ENCODE measurements around the gene GAPDHS. TPM values are rescaled to one million over a fixed set of nuclear protein-coding genes. Genes with fewer than 3 reads are reported as not detected.
A peak's percentile ranks its signal among the peaks of the same experiment; 100 is the strongest.

The GAPDHS gene
- total and polyA plus RNA-seq, 12 donors, result not detected

GRCh38 chr19:35510626-35510964, 22.7 kb upstream of the GAPDHS start:
- H3K27me3 ChIP-seq, result peaks cover 0 to 78% (median 63%) of the 10 kb centered on the region in 7 donors
- H3K4me1 ChIP-seq, result peaks cover 0 to 17% (median 13%) of the 10 kb centered on the region in 9 donors
- H3K27ac ChIP-seq, result no peak overlapping the region
- no peaks in the 10 kb centered on the region for H3K9me3 ChIP-seq
- peak in 4 of 8 donors; percentile 3 to 12 (median 8) for ATAC-seq
- WGBS, 2 donors, result 7 to 8% methylated on average over 15 of the region's 15 CpGs
- intact Hi-C loops (cut with DNase I), result loop anchor here in 1 of 10 donors (5.0 kb wide), 1 partner anchor 207 kb away; the partner anchor contains the start of gene KMT2B
- no peaks in the 10 kb centered on the region for H3K36me3 ChIP-seq
- no peak for DNase-seq
- TF ChIP-seq, protein P1, sequence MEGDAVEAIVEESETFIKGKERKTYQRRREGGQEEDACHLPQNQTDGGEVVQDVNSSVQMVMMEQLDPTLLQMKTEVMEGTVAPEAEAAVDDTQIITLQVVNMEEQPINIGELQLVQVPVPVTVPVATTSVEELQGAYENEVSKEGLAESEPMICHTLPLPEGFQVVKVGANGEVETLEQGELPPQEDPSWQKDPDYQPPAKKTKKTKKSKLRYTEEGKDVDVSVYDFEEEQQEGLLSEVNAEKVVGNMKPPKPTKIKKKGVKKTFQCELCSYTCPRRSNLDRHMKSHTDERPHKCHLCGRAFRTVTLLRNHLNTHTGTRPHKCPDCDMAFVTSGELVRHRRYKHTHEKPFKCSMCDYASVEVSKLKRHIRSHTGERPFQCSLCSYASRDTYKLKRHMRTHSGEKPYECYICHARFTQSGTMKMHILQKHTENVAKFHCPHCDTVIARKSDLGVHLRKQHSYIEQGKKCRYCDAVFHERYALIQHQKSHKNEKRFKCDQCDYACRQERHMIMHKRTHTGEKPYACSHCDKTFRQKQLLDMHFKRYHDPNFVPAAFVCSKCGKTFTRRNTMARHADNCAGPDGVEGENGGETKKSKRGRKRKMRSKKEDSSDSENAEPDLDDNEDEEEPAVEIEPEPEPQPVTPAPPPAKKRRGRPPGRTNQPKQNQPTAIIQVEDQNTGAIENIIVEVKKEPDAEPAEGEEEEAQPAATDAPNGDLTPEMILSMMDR (IDR thresholded peaks at IDR 0.05), result peak in 3 of 9 donors; percentile 8 to 34 (median 28)
- peak overlapping the region in 5 of 10 donors; percentile 42 to 56 (median 45) for H3K4me3 ChIP-seq

DNA sequence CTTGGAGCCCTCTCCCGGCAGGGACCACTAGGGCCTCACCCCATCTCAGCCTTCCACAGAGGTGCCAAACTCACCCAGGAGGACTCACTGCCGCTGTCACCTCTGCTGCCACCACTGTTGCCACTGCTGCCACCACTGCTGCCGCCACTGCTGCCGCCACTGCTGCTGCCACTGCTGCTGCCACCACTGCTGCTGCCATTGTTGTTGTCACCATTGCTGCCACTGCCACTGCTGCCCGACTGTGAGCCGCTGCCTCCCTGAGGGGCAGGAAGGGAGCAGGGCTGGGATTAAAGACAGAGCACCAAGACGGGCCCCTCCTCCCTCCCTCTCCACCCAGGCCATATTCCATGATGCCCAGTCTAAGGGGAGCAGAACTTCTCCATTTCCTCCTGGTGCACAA, 21.9 kb upstream of the GAPDHS start:
- 75 to 80% methylated on average over 7 of the region's 7 CpGs for WGBS, 2 donors
- intact Hi-C loops (cut with DNase I), result loop anchor here in 1 of 10 donors (5.0 kb wide), 1 partner anchor 206 kb away; the partner anchor contains the start of gene KMT2B
- ATAC-seq, result no peak

GRCh38 chr19:35512831-35513627, 20.2 kb upstream of the GAPDHS start:
- peaks cover 0 to 69% (median 60%) of the 10 kb centered on the region in 7 donors for H3K27me3 ChIP-seq
- intact Hi-C loops (cut with DNase I), result loop anchor here in 1 of 10 donors (5.0 kb wide), 1 partner anchor 204 kb away; the partner anchor contains the start of gene KMT2B
- H3K27ac ChIP-seq, result no peak overlapping the region
- no peak for ATAC-seq
- H3K4me3 ChIP-seq, result no peak overlapping the region
- no peaks in the 10 kb centered on the region for H3K9me3 ChIP-seq
- peaks cover 0 to 17% (median 13%) of the 10 kb centered on the region in 9 donors for H3K4me1 ChIP-seq
- no peak for DNase-seq
- TF ChIP-seq, protein P1 (IDR thresholded peaks at IDR 0.05), result no peak
- H3K36me3 ChIP-seq, result no peaks in the 10 kb centered on the region
- WGBS, 2 donors, result 71 to 74% methylated on average over 15 of the region's 15 CpGs

More for the DNA sequence above, 21.9 kb upstream of the GAPDHS start:
- DNase-seq, result no peak
- Histone ChIP-seq H3K4me3 (no peak overlapping the region), H3K36me3 (no peaks in the 10 kb centered on the region), H3K4me1 (peaks cover 0 to 17% (median 13%) of the 10 kb centered on the region in 9 donors), H3K9me3 (no peaks in the 10 kb centered on the region), H3K27ac (no peak overlapping the region), H3K27me3 (peaks cover 0 to 78% (median 63%) of the 10 kb centered on the region in 7 donors)
- TF ChIP-seq, protein P1 (IDR thresholded peaks at IDR 0.05), result no peak

DNA sequence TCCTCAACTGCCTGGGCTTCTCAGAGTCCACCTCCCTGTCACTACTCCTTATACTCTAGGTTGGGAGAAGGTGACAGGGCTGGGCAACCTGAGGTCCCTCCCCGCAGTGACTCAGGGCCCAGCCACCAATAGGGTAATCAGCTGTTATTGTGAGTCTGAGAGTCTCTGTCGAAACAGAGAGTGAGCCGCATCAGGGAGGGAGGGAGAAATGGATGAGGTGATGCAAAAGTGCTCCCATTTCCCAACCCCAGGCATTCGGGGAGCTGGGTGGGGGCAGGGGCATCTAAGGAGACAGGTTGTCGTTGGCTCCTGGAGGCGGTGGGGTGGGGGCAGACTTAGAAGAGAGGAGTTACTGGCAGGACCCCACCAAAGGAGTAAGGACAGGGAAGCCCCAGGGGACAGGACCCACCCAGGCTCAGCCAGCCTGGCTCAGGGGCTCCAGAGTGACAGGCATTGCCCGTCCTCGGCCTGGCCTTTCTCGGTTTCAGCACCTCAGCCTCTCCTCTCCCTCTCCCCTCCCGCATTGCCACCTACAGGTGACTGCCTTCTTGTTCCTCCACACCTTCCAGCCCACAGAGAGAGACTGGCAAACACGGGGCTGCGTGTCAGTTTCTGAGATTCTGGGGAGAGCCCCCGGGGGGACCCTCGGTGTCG, 19.5 kb upstream of the GAPDHS start, which contains the start of gene DMKN:
DMKN (minus strand) TSS at position 22 of the 654 bp plus-strand sequence. CDS start 174 bp downstream, outside the sequence.
- Histone ChIP-seq H3K27me3 (peaks cover 0 to 64% (median 54%) of the 10 kb centered on the region in 7 donors), H3K36me3 (no peaks in the 10 kb centered on the region), H3K9me3 (no peaks in the 10 kb centered on the region), H3K4me3 (no peak within 1 kb of the TSS), H3K27ac (no peak within 1 kb of the TSS), H3K4me1 (peaks cover 0 to 17% (median 13%) of the 10 kb centered on the region in 9 donors)
- TF ChIP-seq, protein P1 (IDR thresholded peaks at IDR 0.05), result no peak
- DNase-seq (no peak), ATAC-seq (no peak)
- 30 to 33% methylated on average over 15 of the region's 15 CpGs for WGBS, 2 donors
- intact Hi-C loops (cut with DNase I), result loop anchor here in 1 of 10 donors (5.0 kb wide), 1 partner anchor 204 kb away; the partner anchor contains the start of gene KMT2B
